ENCODE measurements around the gene SH3BGRL2. TPM values are rescaled to one million over a fixed set of nuclear protein-coding genes. Genes with fewer than 3 reads are reported as not detected.

SH3BGRL2 gene
- total and polyA plus RNA-seq, 2 of the 4 experiments (the other 2 are of a cell fraction), result 2.4 to 5.6 TPM

DNA sequence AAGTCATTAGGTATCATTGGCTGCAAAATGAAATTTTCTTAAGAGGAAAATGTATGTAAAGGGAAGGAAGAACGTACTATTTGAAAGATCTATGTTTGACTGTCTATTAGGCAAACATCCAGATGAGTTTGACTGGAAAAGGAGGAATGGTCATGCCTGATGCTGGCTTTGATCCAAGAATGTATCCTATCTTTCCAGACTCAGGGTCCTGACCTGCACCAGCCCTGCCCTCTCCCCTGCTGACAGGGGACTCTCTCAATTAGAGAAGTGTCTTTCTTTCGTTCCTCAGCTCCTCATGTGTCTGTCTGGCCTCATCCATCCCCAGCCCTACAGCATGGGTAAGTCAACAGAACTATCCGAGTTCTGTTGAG, 21.9 kb upstream of the SH3BGRL2 start (continued):
- TF ChIP-seq, protein P1, sequence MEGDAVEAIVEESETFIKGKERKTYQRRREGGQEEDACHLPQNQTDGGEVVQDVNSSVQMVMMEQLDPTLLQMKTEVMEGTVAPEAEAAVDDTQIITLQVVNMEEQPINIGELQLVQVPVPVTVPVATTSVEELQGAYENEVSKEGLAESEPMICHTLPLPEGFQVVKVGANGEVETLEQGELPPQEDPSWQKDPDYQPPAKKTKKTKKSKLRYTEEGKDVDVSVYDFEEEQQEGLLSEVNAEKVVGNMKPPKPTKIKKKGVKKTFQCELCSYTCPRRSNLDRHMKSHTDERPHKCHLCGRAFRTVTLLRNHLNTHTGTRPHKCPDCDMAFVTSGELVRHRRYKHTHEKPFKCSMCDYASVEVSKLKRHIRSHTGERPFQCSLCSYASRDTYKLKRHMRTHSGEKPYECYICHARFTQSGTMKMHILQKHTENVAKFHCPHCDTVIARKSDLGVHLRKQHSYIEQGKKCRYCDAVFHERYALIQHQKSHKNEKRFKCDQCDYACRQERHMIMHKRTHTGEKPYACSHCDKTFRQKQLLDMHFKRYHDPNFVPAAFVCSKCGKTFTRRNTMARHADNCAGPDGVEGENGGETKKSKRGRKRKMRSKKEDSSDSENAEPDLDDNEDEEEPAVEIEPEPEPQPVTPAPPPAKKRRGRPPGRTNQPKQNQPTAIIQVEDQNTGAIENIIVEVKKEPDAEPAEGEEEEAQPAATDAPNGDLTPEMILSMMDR (conservative IDR thresholded peaks at IDR 0.05; ENCODE audit: low read depth, low read length), result no peak
- TF ChIP-seq, protein P2, sequence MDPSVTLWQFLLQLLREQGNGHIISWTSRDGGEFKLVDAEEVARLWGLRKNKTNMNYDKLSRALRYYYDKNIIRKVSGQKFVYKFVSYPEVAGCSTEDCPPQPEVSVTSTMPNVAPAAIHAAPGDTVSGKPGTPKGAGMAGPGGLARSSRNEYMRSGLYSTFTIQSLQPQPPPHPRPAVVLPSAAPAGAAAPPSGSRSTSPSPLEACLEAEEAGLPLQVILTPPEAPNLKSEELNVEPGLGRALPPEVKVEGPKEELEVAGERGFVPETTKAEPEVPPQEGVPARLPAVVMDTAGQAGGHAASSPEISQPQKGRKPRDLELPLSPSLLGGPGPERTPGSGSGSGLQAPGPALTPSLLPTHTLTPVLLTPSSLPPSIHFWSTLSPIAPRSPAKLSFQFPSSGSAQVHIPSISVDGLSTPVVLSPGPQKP (IDR thresholded peaks at IDR 0.05; ENCODE audit: borderline replicate concordance, low read depth, low read length), result no peak

All from IMR-90 (cell line).